CD4-positive, alpha-beta T cell treated with Interleukin-15 for 1 hour (primary cell): ENCODE measurements around the gene CCNY.
"Not testable (repeated sequence)": the region's sequence is repeated elsewhere in the genome, so short reads cannot be mapped to it uniquely, and the experiment has no call there.

Experiments
- DNase-seq: peaks from one replicate; pipeline ENCODE4 v3.0.0-alpha.2; 2020

Gene CCNY

DNA sequence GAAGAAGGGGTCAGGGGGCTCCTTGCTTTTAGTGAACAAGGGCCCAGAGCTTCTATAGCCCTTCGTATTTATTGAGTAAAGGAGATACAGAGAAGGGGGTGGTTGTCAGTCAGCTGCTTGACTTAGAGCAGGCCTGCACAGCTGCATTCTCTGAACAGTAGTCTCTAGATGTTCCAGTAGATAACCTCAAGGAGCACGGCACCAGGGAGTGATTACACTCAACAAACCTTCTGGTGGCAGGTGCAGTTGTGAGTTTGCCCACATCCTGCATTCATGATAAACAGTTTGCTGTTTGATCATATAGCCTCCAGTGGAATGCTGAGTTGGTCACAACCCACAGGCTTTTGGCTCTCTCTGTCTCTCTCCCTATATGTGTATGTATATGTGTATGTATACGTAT, 198.8 kb downstream of the CCNY start:
- DNase-seq: no peak

DNA sequence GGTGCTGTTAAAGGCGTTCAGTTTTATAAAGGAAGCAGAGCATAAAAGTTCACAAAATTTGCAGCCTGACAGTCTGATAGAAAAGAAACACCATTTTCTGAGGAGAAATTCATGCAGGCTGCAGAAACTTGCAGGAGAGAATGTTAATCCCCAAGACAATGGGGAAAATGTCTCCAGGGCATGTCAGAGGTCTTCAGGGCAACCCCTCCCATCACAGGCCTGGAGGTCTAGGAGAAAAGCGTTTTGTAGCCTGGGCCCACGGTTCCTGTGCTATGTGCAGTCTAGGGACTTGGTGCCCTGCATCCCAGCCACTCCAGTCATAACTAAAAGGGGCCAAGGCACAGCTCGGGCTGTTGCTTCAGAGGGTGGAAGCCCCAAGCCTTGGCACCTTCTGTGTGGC, 200.5 kb downstream of the CCNY start:
- DNase-seq: no peak

DNA sequence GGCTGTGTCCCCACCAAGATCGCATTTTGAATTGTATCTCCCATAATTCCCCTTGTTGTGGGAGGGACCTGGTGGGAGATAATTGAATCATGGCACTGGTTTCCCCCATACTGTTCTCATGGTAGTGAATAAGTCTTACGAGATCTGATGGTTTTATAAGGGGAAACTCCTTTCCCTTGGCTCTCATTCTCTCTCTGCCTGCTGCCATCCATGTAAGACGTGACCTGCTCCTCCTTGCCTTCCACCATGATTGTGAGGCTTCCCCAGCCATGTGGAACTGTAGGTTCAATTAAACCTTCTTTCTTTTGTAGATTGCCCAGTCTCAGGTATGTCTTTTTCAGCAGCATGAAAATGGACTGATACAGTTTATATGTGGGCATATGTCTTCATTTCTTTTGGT, 201.6 kb downstream of the CCNY start:
- DNase-seq: not testable (repeated sequence)

DNA sequence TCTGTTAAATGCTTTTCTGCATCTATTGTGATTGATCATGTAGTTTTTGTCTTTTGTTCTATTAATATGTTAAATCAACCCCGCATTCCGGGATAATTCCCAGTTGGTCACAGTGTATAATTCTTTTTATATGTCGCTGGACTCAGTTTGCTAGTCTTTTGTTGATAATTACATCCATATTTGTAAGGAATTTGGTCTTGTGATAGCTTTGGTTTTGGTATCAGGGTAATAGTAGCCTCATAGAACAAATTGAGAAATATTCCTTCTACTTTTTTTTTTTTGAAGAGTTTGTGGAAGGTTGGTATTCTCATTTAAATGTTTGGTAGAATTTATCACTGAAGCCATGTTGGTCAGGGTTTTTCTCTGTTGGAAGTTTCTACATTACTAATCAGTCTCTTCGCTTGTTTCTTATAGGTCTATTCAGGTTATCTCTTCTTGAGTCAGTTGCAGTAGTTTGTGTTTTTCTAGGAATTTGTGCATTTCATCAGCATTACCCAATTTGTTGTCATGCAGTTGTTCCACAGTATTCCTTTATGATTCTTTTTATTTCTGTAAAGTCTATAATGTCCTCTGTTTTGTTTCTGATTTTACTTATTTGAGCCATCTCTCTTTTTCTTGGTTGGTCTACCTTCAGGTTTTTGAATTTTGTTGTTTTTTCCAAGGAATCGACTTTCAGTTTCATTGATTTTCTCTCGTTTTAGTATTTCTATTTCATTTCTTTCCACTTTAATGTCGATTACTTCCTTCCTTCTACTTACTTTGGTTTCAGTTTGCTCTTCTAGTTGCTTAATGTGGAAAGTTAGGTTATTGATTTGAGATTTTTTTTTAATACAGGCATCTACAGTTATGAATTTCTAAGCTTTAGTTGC, 204.2 kb downstream of the CCNY start:
- DNase-seq: no peak

DNA sequence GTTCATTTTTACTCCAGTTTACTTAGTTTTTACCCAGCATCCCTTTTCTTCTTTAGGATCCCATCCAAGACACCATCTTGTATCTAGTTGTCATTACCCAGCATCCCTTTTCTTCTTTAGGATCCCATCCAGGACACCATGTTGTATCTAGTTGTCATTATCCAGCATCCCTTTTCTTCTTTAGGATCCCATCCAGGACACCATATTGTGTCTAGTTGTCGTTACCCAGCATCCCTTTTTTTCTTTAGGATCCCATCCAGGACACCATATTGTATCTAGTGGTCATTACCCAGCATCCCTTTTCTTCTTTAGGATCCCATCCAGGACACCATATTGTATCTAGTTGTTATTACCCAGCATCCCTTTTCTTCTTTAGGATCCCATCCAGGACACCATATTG, 205.4 kb downstream of the CCNY start:
- no peak for DNase-seq

- DNase-seq: no peak
Measured at GRCh38 chr10:35542303-35542702, 206.0 kb downstream of the CCNY start.

GRCh38 chr10:35545079-35545657, 208.9 kb downstream of the CCNY start:
- no peak for DNase-seq

DNA sequence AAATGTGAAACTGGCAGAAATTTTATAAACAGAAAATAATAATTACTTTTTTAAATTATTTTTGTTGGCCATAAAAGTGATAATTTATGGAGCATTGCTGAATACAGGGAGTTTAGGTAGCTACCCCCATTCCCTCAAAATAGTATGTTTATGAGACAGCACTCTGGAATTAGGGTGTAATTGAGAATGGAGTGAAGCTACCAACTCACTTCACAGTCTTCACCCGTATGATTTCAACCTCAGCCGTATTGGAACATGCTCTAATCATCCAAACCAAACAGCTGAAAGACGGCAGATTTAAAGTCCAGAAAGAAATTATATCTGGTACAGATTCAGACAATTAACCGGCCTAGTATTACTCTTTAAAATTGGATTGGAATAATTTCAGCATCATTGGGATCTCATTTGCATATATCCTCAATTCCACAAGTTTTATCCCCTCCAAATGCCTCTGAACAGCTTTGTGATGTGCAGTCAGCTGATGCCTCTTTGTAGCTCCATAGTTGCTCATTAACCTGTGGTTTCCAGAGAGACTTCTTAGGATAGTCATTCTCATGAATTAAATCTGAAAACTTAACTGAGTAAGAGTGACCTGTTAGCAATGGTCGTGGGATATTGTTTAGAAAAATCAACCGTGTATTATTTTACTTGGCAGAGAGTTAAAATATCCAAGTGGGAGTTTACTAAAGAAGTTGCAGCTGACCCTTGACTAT, 209.7 kb downstream of the CCNY start:
- DNase-seq: no peak

DNA sequence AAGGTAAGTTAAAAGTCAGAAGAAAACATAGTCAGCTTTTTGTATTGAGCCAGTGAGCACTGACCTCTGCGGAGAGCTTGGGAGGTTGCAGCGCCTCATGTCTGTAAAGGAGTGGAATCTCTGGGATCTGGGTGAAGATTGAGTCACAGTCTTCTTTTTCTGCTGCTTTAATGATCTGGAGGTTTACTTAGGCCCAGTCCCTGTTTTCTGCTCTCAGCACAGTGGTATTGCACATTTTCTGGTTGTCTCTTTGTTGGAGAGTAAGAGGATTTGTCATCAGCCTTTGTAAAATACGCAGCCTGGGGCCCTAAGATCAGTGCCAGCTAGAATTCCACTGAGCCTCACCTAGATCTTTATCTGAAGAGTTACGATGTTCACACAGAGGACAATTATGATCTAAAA, 210.5 kb downstream of the CCNY start:
- DNase-seq: no peak

GRCh38 chr10:35552650-35553342, 216.5 kb downstream of the CCNY start:
- DNase-seq: no peak

DNA sequence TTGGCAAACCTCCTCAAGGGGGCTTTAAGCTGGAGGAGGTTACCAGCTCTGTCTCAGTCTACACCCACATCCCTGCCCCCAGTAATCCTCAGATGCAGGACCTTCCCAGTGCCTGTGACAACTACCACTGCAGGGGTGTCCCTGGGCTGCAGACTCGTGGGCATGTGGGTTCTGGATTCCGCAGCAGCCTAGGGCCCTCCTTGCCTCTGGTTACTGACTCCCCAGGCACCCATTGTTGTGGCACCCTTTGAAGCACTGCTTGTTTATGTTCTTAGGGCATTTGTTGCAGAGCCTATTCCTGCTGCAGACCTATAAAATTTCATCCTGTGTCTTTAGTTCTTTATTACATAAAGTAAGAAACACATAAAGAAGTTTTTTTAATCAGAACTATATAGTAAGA, 217.7 kb downstream of the CCNY start:
- DNase-seq: no peak

- no peak for DNase-seq
Measured at GRCh38 chr10:35554461-35555056, 218.2 kb downstream of the CCNY start.

GRCh38 chr10:35555962-35556930, 219.9 kb downstream of the CCNY start:
- DNase-seq: no peak

DNA sequence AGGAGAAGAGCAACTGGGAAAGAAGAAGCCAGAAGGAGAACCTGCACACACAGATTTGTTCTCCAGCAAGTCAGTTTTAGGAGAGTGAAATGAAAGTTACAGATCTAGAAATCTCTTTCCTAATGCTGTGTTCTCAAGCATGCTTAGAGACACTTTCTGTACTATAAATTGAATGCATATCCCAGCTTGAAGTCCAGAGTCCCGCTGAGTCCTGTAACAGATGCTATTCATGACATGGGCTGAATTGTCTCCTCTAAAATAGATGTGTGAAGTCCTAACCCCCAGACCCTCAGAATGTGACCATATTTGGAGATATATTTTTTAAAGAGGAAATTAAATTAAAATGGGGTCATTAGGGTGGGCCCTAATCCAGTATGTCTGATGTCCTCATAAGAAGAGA, 222.0 kb downstream of the CCNY start:
- DNase-seq: no peak

- DNase-seq: no peak
Measured at GRCh38 chr10:35559416-35559815, 223.1 kb downstream of the CCNY start.

DNA sequence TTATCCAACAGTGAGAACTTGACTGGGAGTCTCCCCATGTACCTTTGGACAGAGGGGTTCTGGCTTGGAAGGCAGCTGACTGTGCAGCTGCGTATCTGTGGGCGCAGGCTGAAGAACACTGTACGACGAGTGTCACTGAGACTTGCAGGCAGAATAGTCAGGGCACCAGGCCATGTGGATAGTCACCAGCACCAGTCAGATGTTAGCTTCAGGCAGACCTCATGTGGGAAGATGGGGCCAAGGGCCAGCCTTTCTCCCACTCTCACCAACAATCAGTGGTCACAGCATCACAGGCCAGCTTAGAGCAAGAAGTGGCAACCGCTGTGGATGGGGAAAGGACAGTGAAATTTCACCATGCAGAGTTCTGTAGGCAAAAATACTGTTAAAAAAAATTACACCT, 225.4 kb downstream of the CCNY start:
- DNase-seq: no peak

DNA sequence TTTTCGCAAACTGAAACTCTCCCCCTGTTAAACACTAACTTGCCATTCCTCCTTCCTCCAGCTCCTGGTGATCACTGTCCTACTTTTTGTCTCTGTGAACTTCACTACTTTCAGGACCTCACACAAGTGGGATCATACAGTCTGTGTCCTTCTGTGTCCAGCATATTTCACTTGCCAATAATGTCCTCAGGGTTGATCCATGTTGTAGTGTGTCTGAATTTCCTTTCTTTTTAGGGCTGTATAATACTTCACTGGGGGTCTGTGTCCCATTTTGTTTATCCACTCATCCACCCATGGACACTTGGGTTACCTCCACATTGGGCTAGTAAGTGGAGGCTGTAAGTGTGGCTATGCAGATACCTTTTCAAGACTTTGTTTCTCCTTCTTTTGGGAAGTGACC, 226.1 kb downstream of the CCNY start:
- DNase-seq: no peak

DNA sequence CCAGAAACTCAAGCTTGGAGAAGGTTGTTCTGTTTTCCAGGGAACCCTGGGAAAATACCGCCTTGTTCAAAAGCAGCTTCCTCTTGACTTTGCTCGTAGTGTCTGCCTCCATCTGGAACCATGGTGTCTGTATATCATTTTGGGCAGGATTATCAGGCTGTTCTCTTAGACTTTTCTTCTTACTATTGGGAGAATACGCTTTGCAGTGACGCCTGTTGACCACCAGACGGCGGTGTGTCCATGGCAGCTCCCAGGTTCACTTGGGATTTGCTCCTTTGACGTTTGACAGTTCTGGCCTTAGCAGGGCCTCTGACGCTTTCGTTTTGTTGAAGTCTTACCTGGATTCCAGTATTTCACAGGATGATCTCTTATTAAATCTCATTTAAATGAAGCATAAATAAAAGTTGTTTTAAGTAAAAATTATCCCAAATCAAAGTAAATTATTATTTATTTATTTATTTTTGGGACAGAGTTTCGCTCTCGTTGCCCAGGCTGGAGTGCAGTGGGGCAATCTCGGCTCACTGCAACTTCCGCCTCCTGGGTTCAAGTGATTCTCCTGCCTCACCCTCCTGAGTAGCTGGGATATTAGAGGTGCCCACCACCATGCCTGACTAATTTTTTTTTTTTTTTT, 227.1 kb downstream of the CCNY start:
- peak; percentile 30 for DNase-seq

GRCh38 chr10:35564341-35564968, 228.1 kb downstream of the CCNY start:
- DNase-seq: no peak

- no peak for DNase-seq
Measured at GRCh38 chr10:35565602-35566081, 229.3 kb downstream of the CCNY start.

- DNase-seq: no peak
Measured at GRCh38 chr10:35567951-35568350, 231.6 kb downstream of the CCNY start.
